ENCODE measurements around the gene UCN2. TPM values are rescaled to one million over a fixed set of nuclear protein-coding genes. Genes with fewer than 3 reads are reported as not detected.

Gene UCN2
- total and polyA plus RNA-seq, 9 of the 15 experiments (the other 6 are each of a cell fraction or from before 2014, with no cell fraction given) = 0.08 to 0.11 TPM; not detected in 7

DNA sequence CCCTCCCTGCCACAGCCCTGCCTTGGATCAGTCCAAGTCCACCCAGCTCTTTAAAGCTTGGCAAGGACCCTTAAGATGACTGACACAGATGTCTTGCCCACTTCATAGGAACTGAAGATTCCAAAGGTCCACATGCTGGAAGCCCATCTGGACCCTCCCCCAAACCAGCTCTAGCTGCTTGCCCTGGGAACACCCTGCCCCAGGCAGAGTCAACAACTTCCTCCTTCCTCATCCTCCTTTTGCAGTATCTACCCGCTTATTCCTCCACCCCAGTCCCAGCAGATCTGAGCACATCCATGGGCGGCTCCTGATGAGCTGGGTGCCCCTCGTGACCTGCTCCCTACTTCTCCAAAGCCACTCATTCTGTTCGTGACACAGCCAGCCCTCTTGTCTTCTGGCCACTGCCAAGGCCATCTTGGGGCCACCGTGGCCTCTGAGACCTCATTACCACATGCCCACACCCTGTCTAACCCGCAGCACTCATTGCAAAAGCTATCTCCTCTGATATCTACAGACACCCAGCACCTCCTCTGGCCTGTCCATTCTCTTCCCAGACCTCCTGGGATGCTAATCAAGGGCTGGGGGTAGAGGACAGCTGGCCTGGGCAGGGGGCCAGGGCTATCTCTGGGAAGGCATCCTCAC is 5.0 kb downstream of the UCN2 start:
- peak overlapping the region; percentile 29; the same call in 1 of the 2 replicates for H3K4me2 ChIP-seq (ENCODE audit: insufficient read depth, low read length)
- no TSS peak for BruUV-seq (replicated peaks)
- ChIA-PET POLR2A (interaction anchor here (0.6 to 1.0 kb wide), 6 partner anchors 9 to 463 kb away, joined by 3 to 5 read pairs (median 3); partner anchors contain the start of gene NDUFAF3), CTCF (ENCODE audit: low intra/inter-chr PET ratio) (interaction anchor here (0.5 kb wide), 1 partner anchor 130 kb away, joined by 3 read pairs; no protein-coding TSS in a partner anchor)
- DNase-seq (ENCODE audit: extremely low read depth in 1 of 4, low spot score in 3 of 4) = no peak
- peaks cover 5% of the 10 kb centered on the region for H3K9me1 ChIP-seq (ENCODE audit: control insufficient read depth, insufficient read depth, low read length)
- TF ChIP-seq, protein P1, sequence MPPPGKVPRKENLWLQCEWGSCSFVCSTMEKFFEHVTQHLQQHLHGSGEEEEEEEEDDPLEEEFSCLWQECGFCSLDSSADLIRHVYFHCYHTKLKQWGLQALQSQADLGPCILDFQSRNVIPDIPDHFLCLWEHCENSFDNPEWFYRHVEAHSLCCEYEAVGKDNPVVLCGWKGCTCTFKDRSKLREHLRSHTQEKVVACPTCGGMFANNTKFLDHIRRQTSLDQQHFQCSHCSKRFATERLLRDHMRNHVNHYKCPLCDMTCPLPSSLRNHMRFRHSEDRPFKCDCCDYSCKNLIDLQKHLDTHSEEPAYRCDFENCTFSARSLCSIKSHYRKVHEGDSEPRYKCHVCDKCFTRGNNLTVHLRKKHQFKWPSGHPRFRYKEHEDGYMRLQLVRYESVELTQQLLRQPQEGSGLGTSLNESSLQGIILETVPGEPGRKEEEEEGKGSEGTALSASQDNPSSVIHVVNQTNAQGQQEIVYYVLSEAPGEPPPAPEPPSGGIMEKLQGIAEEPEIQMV (tag; conservative IDR thresholded peaks at IDR 0.05; ENCODE audit: low read depth) = no peak
- TF ChIP-seq BRD9 (IDR thresholded peaks at IDR 0.05; ENCODE audit: low read depth, partially characterized antibody) (no peak), XRCC5 (IDR thresholded peaks at IDR 0.05; ENCODE audit: low read depth, low read length) (peak; percentile 14), KLF13 (tag; IDR thresholded peaks at IDR 0.05; ENCODE audit: borderline replicate concordance, low read depth) (no peak)
- TF ChIP-seq, protein P2, sequence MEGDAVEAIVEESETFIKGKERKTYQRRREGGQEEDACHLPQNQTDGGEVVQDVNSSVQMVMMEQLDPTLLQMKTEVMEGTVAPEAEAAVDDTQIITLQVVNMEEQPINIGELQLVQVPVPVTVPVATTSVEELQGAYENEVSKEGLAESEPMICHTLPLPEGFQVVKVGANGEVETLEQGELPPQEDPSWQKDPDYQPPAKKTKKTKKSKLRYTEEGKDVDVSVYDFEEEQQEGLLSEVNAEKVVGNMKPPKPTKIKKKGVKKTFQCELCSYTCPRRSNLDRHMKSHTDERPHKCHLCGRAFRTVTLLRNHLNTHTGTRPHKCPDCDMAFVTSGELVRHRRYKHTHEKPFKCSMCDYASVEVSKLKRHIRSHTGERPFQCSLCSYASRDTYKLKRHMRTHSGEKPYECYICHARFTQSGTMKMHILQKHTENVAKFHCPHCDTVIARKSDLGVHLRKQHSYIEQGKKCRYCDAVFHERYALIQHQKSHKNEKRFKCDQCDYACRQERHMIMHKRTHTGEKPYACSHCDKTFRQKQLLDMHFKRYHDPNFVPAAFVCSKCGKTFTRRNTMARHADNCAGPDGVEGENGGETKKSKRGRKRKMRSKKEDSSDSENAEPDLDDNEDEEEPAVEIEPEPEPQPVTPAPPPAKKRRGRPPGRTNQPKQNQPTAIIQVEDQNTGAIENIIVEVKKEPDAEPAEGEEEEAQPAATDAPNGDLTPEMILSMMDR (IDR thresholded peaks at IDR 0.05 in 2 of 3, conservative IDR thresholded peaks at IDR 0.05 in 1 of 3; ENCODE audit: insufficient read depth in 2 of 3, low read depth in 1 of 3, low read length in 3 of 3) = peak in 1 of 3 experiments; percentile 27; a peak in 1 of 6 replicates
- H3K4me3 ChIP-seq = no peak overlapping the region
- peaks cover 30% of the 10 kb centered on the region for H3K79me2 ChIP-seq (ENCODE audit: control insufficient read depth, insufficient read depth, low read length)
- H3K36me3 ChIP-seq (ENCODE audit: control insufficient read depth, insufficient read depth, low read length) = peaks cover 10% of the 10 kb centered on the region; the same call in 2 of the 3 replicates
- in situ Hi-C loops (cut with MboI) = loop anchor here (5.0 kb wide), 1 partner anchor 91 kb away; a partner anchor contains a TSS
- 11% methylated on average over 5 of the region's 6 CpGs for WGBS (ENCODE audit: insufficient coverage, low coverage, missing lambda C conversion rate)
- no peaks in the 10 kb centered on the region for H3K27me3 ChIP-seq (ENCODE audit: control insufficient read depth in 2 of 2, insufficient read depth in 2 of 2, low read length in 2 of 2)
- H3K27ac ChIP-seq (ENCODE audit: extremely low read depth, low read depth, low read length) = no peak overlapping the region; the same call in 2 of the 3 replicates
- H3K4me1 ChIP-seq (replicated peaks in 1 of 2; ENCODE audit: control insufficient read depth in 2 of 2, insufficient read depth in 2 of 2, low read length in 2 of 2) = peaks cover 46 to 71% of the 10 kb centered on the region in 2 experiments
- 0 out of 2 replicates have a peak, but pooled peaks cover 6% of the 10 kb centered on the region for H4K20me1 ChIP-seq (replicated peaks; ENCODE audit: control insufficient read depth, insufficient read depth, low read length)
- no peak overlapping the region for H2AFZ ChIP-seq (ENCODE audit: low read depth, low read length)
- H3K9ac ChIP-seq (ENCODE audit: insufficient read depth in 1 of 2, low read depth in 2 of 2, low read length in 2 of 2) = peak overlapping the region in 1 of 2 experiments; percentile 72; a peak in 2 of 4 replicates
- ATAC-seq = no peak
- intact Hi-C loops (cut with micrococcal nuclease) = loop anchor here (5.0 to 10.0 kb wide), 2 partner anchors 79 to 284 kb away; partner anchors contain the start of gene SLC26A6
- no peaks in the 10 kb centered on the region for H3K9me3 ChIP-seq (replicated peaks; ENCODE audit: control insufficient read depth, insufficient read depth, low read depth, low read length)
- no peak for FAIRE-seq

Measured in K562 (cell line).